ENCODE measurements around the gene LDB1.

The LDB1 gene

GRCh38 chr10:102101152-102101551, 19.0 kb downstream of the LDB1 start:
- peak; percentile 43 for DNase-seq (ENCODE audit: low read depth)
- H3K4me3 ChIP-seq (ENCODE audit: low read length), result no peak overlapping the region
- TF ChIP-seq, protein P1, sequence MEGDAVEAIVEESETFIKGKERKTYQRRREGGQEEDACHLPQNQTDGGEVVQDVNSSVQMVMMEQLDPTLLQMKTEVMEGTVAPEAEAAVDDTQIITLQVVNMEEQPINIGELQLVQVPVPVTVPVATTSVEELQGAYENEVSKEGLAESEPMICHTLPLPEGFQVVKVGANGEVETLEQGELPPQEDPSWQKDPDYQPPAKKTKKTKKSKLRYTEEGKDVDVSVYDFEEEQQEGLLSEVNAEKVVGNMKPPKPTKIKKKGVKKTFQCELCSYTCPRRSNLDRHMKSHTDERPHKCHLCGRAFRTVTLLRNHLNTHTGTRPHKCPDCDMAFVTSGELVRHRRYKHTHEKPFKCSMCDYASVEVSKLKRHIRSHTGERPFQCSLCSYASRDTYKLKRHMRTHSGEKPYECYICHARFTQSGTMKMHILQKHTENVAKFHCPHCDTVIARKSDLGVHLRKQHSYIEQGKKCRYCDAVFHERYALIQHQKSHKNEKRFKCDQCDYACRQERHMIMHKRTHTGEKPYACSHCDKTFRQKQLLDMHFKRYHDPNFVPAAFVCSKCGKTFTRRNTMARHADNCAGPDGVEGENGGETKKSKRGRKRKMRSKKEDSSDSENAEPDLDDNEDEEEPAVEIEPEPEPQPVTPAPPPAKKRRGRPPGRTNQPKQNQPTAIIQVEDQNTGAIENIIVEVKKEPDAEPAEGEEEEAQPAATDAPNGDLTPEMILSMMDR (IDR thresholded peaks at IDR 0.05; ENCODE audit: insufficient read depth, low read depth, low read length, missing control alignments), result peak; percentile 40

DNA sequence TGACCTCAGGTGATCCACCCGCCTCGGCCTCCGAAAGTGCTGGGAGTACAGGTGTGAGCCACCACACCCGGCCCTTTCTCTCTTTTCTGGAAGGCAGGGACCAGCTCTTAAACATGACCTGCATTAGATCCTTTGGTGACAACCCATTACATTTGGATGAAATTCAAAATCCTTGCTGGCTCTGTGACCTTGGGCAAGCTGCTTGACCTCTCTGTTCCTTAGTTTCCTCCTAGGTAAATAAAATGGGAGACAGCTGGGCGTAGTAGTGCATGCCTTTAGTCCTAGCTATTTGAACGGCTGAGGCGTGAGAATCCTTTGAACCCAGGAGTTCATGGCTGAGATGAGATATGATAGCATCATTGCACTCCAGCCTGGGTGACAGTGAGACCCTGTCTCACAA, 23.7 kb downstream of the LDB1 start:
- DNase-seq (ENCODE audit: low read depth), result no peak
- TF ChIP-seq, protein P1 (IDR thresholded peaks at IDR 0.05; ENCODE audit: insufficient read depth, low read depth, low read length, missing control alignments), result no peak
- no peak overlapping the region for H3K4me3 ChIP-seq (ENCODE audit: low read length)

DNA sequence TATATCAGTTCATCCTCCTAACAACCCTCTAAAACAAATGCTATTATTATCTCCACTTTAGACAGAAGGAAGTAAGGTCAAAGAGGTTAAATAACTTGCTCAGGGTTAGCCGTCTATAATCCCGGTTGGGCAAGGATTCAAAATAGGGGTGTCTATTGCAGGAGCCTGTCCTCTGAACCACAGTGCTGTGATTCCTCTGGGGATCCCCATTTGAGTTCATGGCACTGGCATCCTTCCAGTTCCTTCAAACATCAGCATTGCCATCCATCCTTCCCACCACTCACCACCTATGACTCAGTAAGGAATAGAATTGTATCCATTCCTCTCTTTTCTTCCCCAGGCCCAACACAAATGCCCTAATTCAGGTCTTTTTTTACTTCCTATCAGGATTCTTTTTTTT, 29.4 kb downstream of the LDB1 start:
- H3K4me3 ChIP-seq (ENCODE audit: low read length), result no peak overlapping the region
- TF ChIP-seq, protein P1 (IDR thresholded peaks at IDR 0.05; ENCODE audit: insufficient read depth, low read depth, low read length, missing control alignments), result no peak
- DNase-seq (ENCODE audit: low read depth), result peak; percentile 43

GRCh38 chr10:102086196-102086595, 34.0 kb downstream of the LDB1 start:
- no peak overlapping the region for H3K4me3 ChIP-seq (ENCODE audit: low read length)
- DNase-seq (ENCODE audit: low read depth), result no peak
- TF ChIP-seq, protein P1 (IDR thresholded peaks at IDR 0.05; ENCODE audit: insufficient read depth, low read depth, low read length, missing control alignments), result no peak

DNA sequence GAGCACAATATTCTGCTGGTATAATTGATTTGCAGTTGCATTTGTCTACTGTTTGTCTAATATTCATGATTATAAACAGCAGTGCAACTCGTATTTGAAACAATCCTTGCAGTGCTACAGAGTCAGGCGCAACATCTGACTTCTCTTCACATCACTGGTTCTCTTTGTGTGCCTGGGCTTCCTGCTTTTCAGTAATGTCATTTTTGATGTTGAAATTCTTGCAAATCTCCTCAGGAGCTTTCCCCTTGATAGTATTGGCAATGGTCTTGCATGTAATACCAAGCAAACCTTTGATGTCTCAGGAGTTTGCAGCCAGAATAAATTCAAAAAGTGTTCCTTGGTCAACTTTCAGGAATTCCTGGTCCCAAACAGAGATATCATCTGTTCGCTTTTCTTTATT, 34.8 kb downstream of the LDB1 start:
- no peak overlapping the region for H3K4me3 ChIP-seq (ENCODE audit: low read length)
- TF ChIP-seq, protein P1 (IDR thresholded peaks at IDR 0.05; ENCODE audit: insufficient read depth, low read depth, low read length, missing control alignments), result no peak
- DNase-seq (ENCODE audit: low read depth), result no peak

- TF ChIP-seq, protein P1 (IDR thresholded peaks at IDR 0.05; ENCODE audit: insufficient read depth, low read depth, low read length, missing control alignments), result no peak
- no peak for DNase-seq (ENCODE audit: low read depth)
- H3K4me3 ChIP-seq (ENCODE audit: low read length), result no peak overlapping the region
Measured at GRCh38 chr10:102083541-102083940, 36.6 kb downstream of the LDB1 start.

- peak; percentile 84 for DNase-seq (ENCODE audit: low read depth)
- no peak overlapping the region for H3K4me3 ChIP-seq (ENCODE audit: low read length)
- TF ChIP-seq, protein P1 (IDR thresholded peaks at IDR 0.05; ENCODE audit: insufficient read depth, low read depth, low read length, missing control alignments), result peak; percentile 97
Measured at GRCh38 chr10:102072673-102073527, 47.3 kb downstream of the LDB1 start.

Measured in epithelial cell of esophagus (primary cell).